ENCODE data around the gene KRTAP10-6. TPM values are rescaled to one million over a fixed set of nuclear protein-coding genes. Genes with fewer than 3 reads are reported as not detected.
A peak's percentile ranks its signal among the peaks of the same experiment; 100 is the strongest.

KRTAP10-6 gene
- total and polyA plus RNA-seq, 10 donors, result not detected

- peak; percentile 64 for DNase-seq
- 75 to 84% (median 81%) methylated on average over 12 to 17 of the region's 17 CpGs for WGBS, 5 donors
- Histone ChIP-seq H3K9me3 (peaks cover 0 to 28% (median 26%) of the 10 kb centered on the region in 8 donors), H3K27me3 (replicated peaks in 1 of 7) (peaks cover 0 to 41% (median 0%) of the 10 kb centered on the region in 7 donors), H3K4me1 (peaks cover 0 to 18% (median 5%) of the 10 kb centered on the region in 6 donors), H3K4me3 (no peak overlapping the region), H3K36me3 (no peaks in the 10 kb centered on the region), H3K27ac (no peak overlapping the region)
- intact Hi-C loops (cut with DNase I; ENCODE audit: low total_unique reads), result no loop called here
- TF ChIP-seq CTCF (IDR thresholded peaks at IDR 0.05 in 8 of 11, conservative IDR thresholded peaks at IDR 0.05 in 3 of 11), result no peak
- TF ChIP-seq POLR2AphosphoS5 (IDR thresholded peaks at IDR 0.05), result no peak
Measured at GRCh38 chr21:44615911-44616590, 23.7 kb upstream of the KRTAP10-6 start.

GRCh38 chr21:44615466-44615865 lies 23.2 kb upstream of the KRTAP10-6 start:
- intact Hi-C loops (cut with DNase I; ENCODE audit: low total_unique reads), result no loop called here
- 77 to 85% (median 83%) methylated on average over 8 of the region's 8 CpGs for WGBS, 5 donors
- Histone ChIP-seq H3K27me3 (replicated peaks in 1 of 7) (peaks cover 0 to 41% (median 0%) of the 10 kb centered on the region in 7 donors), H3K27ac (no peak overlapping the region), H3K36me3 (no peaks in the 10 kb centered on the region), H3K9me3 (peaks cover 0 to 30% (median 27%) of the 10 kb centered on the region in 8 donors), H3K4me1 (peaks cover 0 to 18% (median 5%) of the 10 kb centered on the region in 6 donors), H3K4me3 (no peak overlapping the region)
- TF ChIP-seq POLR2AphosphoS5 (IDR thresholded peaks at IDR 0.05) (no peak), POLR2A (IDR thresholded peaks at IDR 0.05) (no peak), CTCF (IDR thresholded peaks at IDR 0.05 in 8 of 11, conservative IDR thresholded peaks at IDR 0.05 in 3 of 11) (no peak)
- no peak for DNase-seq

- DNase-seq, result no peak
- Histone ChIP-seq H3K4me1 (peaks cover 0 to 18% (median 5%) of the 10 kb centered on the region in 6 donors), H3K27ac (no peak overlapping the region), H3K36me3 (no peaks in the 10 kb centered on the region), H3K9me3 (peaks cover 0 to 30% (median 27%) of the 10 kb centered on the region in 8 donors), H3K27me3 (replicated peaks in 1 of 7) (peaks cover 0 to 41% (median 0%) of the 10 kb centered on the region in 7 donors), H3K4me3 (no peak overlapping the region)
- TF ChIP-seq POLR2AphosphoS5 (IDR thresholded peaks at IDR 0.05) (no peak), CTCF (IDR thresholded peaks at IDR 0.05 in 8 of 11, conservative IDR thresholded peaks at IDR 0.05 in 3 of 11) (no peak), POLR2A (IDR thresholded peaks at IDR 0.05) (no peak)
- intact Hi-C loops (cut with DNase I; ENCODE audit: low total_unique reads), result no loop called here
- WGBS, 5 donors, result 90 to 94% (median 91%) methylated on average over 28 of the region's 28 CpGs
Measured at GRCh38 chr21:44614961-44615391, 22.7 kb upstream of the KRTAP10-6 start.

- Histone ChIP-seq H3K36me3 (no peaks in the 10 kb centered on the region), H3K27ac (no peak overlapping the region), H3K27me3 (replicated peaks in 1 of 7) (peaks cover 0 to 41% (median 0%) of the 10 kb centered on the region in 7 donors), H3K4me1 (peaks cover 0 to 11% (median 4%) of the 10 kb centered on the region in 6 donors), H3K4me3 (no peak overlapping the region), H3K9me3 (peaks cover 0 to 31% (median 29%) of the 10 kb centered on the region in 8 donors)
- DNase-seq, result no peak
- intact Hi-C loops (cut with DNase I; ENCODE audit: low total_unique reads), result no loop called here
- WGBS, 5 donors, result 83 to 88% (median 85%) methylated on average over 19 to 20 of the region's 20 CpGs
- TF ChIP-seq POLR2AphosphoS5 (IDR thresholded peaks at IDR 0.05) (no peak), POLR2A (IDR thresholded peaks at IDR 0.05) (no peak), CTCF (IDR thresholded peaks at IDR 0.05 in 8 of 11, conservative IDR thresholded peaks at IDR 0.05 in 3 of 11) (no peak)
Measured at GRCh38 chr21:44614161-44614631, 21.9 kb upstream of the KRTAP10-6 start.
